Stimulated activated CD8-positive, alpha-beta memory T cell treated with anti-CD3 and anti-CD28 coated beads, Interleukin-7, amount 100 ng/mL, for 48 hours (primary cell): ENCODE data around the gene ECE2.

Experiments
- DNase-seq, 2 donors: peaks; one replicate each; pipeline ENCODE4 v3.0.0-alpha.2; 2020; ENCODE audit warnings: low read depth in 1 of 2; ENCODE audit errors: extremely low read depth in 1 of 2

The ECE2 gene

DNA sequence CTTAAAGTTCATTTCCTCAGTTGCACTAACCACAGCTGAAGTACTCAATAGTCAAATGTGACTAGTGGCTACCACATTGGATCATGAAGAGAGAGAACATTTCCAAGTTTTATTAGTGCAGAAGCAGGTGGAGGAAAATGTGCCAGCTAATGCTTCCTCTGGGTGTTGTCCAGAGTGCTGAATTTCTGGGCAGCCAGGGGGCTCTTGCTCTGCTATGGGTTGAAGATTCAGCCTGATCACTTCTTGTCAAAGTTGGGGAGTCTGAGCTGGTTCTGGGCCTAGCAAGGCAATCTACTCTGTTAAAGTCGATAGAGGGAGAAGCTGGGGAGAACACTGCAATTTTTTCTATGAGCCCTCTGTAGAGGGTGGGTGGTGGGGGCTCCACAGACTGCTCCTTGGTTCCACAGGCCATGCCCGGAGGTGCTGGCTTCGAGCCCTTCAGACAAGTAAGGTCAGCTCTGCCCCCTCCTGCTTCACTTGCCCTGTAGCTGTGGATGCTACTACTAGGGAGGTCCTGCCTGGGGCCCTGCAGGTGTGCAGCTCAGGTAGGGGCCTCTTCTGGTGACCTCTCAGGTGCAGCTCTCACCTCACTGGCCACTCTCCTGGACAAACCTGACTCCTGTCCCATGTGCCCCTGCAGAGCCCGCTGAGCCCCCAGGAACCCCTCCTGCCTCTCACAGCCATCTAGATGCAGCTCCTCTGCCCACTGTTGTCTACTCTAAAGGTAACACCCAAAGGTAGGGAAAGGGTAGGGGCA lies 35.3 kb upstream of the ECE2 start:
- DNase-seq = no peak

DNA sequence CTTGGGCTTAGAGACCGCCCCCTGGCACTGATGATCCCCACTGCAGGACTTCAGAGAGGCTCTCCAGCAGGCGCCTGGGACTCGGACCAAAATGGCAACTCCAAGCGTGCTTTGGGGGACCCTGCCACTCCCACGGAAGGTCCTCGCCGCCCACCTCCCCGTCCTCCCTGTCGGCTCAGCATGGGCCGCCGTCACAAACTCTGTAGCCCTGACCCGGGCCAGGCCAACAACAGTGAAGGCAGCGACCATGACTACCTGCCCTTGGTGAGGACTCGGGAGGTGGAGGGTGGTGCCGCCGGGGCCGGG lies 34.7 kb upstream of the ECE2 start:
- no peak for DNase-seq

DNA sequence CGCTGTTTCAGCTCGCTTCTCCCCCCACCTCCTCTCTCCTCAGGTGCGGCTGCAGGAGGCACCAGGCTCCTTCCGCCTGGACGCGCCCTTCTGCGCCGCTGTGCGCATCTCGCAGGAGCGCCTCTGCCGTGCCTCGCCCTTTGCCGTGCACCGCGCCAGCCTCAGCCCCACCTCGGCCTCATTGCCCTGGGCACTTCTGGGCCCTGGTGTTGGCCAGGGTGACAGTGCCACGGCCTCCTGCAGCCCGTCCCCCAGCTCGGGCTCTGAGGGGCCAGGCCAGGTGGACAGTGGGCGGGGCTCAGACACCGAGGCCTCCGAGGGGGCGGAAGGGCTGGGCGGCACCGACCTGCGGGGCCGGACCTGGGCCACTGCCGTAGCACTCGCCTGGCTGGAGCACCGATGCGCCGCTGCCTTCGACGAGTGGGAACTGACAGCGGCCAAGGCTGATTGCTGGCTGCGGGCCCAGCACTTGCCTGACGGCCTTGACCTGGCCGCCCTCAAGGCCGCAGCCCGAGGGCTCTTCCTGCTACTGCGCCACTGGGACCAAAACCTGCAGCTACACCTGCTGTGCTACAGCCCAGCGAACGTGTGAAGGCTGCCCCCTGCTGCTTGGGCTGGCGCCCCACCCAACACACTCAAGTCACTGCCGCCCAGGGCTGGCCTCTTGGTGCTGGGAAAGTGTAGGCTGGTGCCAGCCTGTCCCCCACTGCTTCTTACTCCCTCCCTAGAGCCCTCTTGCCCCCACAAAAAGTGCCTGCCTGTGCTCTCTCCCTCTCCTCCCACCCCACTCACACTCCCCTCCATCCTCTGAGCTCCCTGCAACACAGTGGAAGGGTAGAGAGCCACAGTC lies 34.1 kb upstream of the ECE2 start:
- DNase-seq = no peak

DNA sequence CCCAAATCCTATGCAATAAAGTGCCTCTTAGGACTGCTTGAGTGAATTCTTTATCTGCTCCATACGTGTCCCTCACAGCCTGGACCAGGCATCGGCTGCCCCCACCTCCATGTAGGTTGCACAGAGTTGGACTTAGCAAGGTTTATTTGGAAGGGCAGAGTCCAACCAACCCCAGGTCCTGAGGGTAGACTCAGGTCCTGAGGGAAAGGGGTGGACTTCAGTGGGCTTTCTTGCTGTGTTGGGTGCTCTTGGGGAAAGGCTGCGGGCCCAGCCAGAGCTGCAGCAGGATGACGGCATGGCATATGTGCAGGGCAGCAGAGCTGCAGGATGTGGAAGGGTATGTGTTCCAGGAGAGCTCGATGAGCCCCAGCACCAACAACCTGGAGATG lies 33.5 kb upstream of the ECE2 start:
- no peak for DNase-seq

DNA sequence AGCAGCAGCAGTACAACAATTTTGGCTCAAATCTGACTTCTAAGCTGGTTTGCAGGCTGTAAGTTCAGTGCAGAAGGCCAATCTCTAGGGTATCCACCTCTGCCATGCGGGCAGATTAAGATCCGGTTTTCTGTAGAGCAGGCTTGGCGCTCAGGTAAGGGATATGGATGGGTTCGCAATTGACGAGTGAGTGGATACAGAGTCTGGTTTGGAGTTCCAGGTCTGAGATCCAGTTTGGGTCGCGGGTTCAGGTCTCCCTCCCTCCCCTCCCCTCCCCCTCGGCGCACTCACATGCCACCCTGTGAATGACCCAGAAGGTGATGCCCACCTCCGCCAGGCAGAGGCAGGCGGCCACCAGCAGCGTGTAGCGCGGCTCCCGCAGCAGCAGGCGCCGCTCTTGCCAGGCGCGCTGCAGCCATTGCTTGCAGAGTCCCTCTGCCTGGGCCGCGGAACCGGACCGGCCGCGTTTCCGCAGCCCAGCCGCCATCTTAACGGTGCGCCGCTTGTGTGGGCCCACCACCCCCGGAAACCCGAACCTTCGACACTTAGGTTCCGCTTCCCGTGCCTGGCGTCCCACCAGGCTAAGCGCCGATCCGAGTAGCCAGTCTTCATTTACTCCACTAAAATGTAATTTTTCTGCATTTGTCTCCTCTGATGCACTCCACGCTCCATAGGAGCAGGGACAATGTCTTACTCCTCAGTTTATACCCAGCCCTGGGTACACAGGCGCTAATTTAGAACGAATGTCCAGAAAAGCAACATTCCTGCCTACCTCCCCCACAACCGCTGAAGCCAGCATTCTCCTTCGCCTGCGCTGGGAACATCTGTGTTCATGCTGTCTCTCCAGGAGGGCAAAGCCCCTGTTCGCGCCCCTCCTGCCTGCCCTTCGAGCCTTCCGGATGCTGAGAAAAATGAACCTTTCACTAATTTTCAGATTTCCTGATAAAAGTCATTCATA lies 27.1 kb upstream of the ECE2 start, which contains the start of gene ALG3:
Gene ALG3 (minus strand): TSS at position 509 of the 958 bp plus-strand sequence. CDS start 22 bp downstream, at position 487.
- DNase-seq = peak; percentile 74

DNA sequence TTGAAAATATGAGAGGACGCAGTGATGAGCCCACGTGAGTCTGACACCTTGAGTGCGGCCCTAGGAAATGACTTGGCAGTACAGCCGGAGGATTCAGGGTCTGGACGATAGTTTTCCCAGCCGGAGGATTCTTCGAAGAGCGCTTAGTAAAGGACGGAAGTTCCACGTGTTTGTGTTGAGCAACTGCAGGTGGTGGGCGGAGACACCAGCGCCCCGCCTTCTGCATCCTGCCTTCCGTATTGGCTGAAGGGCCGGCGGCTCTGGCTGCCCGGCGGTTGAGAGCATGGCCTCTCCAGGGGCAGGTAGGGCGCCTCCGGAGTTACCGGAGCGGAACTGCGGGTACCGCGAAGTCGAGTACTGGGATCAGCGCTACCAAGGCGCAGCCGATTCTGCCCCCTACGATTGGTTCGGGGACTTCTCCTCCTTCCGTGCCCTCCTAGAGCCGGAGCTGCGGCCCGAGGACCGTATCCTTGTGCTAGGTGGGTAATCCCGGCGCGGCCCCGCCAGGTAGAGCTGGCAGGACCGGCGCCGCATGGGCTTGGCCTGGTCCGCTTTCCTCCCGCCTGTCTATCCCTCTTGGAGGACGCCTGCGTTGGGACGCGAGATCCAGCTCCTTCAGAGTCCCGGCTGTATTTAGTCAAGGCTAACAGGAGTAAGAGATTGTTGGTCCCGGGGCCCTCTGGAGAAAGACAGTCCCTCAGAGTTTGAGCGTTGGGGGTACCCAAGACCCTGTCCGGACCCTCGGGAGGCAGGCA lies 26.2 kb upstream of the ECE2 start, which contains the start of gene EEF1AKMT4:
Gene EEF1AKMT4 (plus strand): TSS at position 261 of the 755 bp plus-strand sequence. CDS start 23 bp downstream, at position 284.
- peak; percentile 93 to 98 for DNase-seq

DNA sequence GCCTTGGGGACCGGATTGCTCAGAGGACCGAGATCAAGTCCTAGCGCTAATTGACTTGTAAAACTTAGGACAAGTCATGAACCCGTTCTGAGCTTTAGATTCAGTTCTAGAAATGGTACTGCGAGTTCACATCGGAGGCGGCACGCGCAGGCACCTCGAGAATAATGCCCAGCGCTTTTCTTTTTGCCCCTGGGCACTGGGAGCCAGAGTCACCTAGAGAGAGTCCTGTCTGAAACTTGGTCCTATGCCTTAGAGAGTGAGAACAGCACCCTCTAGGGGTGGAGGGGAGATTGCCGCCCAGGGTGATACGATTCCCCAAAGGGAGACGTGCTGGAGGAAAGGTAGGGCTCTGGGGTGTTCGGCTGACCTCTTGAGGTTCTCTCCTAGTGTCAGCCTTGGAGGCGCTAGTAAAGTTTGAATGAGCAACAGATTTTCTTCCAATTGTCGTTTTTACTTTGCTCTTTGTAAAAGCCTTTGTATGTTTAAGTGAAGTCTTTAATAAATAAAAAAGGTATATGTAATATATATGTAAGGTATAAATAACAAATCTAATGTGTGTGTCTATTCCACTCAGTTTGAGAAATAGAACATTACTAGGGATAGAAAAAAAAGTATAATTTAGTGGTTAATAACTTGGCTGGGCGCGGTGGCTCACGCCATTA lies 25.5 kb upstream of the ECE2 start:
- peak; percentile 67 to 89 for DNase-seq

DNA sequence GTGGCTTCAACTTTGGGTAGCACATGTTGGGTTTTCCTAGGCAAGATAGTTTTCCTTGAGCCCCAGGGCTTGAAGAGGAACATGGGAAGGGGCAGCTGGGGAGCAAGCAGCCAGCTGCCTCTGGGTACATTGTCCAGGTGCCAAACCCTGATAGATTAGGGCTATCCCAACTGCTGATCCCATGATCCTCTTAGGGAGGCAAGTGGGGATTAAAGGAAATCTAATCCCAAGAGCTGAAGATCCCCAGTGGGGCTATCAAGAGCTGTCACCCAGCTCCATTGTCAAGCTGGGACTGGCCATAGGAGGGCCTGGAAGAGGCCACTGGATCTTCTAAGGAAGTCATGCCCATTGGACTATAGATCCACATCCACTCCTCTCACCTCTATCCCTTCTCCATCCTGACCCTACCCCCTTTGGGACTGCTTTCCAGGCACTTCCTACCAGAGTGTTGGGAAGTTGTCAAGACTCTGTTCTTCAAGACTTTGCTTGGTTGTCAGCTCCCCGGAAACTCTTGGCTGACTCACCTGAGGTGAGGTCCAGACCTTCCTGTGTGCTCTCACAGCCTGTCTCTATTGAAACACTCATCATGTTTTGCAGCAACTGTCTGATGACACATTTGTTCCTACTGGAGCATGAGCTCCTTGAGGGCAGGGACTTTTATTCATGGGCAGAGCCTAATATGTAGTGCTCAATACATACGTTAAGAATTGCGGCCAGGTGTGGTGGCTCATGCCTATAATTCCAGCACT lies 20.4 kb upstream of the ECE2 start:
- no peak for DNase-seq

DNA sequence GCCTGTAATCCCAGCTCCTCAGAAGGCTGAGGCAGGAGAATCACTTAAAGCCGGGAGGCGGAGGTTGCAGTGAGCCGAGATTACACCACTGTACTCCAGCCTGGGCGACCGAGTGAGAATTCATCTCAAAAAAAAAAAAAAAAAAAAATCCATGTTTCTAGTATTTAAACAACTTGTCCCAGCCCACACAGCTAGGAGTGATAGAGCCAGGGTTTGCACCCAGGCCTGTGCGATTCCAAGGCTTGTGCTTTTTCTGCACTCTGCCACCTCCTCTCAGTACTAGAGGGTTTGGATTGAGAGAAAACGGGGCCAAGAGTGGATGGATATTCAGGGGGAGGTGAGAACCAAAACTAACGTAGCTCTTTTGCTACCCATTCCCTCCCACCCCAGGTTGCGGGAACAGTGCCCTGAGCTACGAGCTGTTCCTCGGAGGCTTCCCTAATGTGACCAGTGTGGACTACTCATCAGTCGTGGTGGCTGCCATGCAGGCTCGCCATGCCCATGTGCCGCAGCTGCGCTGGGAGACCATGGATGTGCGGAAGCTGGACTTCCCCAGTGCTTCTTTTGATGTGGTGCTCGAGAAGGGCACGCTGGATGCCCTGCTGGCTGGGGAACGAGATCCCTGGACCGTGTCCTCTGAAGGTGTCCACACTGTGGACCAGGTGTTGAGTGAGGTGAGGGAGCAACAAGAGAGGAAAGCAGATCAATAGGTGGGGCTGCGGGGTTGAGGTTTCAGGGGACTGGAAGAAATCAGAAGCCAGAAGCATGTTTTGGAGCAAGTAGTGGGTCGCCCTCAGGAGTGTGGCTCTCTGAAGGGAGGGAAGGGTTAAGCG lies 18.5 kb upstream of the ECE2 start:
- DNase-seq = no peak

DNA sequence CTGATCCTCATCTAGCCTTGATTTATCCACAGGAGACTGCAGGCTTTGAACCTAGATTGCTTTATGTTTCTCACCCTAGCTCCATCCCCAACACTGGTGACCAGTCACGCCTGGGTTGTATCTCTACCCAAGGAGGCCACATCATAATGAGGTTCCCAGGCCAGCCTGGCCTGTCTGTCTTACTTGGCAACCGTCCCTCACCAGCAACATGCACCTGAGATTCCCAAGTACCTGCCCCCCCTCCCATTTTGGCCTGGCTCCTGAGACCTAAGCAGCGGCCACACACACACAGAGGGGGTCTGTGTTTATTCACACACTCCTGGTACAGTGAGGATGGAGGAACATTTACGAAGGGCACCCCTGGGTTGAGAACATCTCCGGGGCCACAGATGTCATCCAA lies 16.9 kb upstream of the ECE2 start:
- DNase-seq = no peak

DNA sequence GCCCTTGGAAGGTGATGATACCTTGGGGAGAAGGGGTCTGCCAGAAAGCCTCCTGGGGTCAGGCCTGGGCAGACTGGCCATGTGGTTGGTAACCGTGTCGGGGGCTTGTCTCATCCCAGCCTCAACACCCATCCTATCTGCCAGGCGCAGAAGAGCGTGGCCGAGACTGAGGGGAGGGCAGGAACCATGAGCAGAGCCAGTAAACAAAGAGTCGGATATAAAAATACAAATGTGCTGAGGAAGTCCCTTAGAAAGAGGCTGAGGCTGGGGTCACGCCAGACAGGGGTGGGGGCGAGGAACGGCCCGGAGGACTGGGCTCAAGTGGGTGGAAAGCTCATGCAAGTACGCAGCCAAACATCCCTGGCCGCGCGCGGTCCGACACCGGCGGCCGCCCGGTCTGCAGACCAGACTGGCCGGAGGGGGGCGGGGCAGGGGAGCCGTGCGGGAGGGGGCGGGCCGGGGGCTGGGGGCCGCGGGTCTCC lies 16.4 kb upstream of the ECE2 start:
- DNase-seq = no peak

DNA sequence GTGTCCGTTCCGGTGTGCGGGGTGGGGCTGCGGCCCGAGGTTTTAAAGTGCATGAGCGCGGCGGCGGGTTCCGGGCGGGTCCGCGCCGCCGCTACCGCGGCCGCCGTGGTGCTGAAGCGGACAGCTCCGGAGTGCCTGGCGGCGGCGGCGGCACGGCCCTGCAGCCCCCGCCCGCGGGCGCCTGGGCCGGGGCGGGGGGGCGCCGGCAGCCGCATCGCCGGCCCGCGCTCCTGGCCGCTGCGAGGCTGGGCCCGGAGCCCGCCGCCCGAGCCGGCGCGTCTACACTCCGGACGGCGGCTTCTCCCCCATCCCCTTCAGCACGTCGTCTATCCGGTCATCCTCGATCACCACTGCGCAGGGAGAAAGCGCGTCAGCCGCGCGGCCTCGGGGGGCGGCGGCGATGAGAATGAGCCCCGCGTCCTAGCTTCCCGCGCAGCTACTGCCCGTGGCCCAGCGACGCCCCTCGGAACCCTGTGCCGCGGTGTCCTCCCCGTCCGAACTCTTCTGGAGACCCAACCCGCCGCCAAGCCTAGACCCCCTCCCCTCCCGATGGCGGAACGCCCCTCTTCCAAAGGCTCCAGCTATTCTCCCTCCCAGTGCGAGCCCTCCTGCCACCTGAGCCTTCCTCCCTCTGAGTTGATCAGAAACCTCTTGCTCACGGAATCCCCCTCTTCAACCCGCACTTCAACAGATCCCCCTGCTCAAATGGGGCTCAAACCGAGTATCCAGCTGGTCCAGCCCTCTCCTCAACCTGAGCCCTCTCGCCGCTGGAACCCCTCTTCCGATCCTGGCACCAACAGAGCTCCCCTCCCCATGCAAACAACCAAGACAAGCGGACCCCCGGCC lies 15.7 kb upstream of the ECE2 start:
- no peak for DNase-seq

DNA sequence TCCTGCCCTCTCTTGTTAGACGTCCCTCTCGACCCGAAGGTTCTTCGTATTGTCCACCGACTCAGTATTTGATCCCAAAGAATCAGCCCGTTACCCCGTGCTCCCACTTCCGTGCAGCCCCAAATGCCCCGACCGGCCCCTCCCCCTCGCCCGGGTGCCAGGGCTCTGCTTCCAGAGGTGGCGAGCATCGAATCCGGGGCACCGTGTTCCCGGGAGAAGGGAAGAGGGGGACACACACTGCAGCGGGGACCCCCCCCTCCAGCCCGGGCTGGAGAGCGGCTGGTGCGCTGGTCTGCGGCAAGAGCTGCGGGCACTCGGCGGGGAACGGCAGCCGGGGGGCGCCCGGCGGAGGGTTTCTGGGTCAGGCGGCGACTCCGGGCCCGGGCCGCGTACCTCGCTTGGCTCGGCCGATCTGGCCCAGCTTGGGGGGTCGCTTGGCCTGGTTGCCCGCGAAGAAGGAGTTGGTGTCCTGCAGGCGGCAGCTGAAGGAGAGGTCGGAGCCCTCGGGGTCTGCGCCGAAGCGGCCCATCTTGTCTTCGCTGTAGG lies 15.0 kb upstream of the ECE2 start:
- DNase-seq = no peak

DNA sequence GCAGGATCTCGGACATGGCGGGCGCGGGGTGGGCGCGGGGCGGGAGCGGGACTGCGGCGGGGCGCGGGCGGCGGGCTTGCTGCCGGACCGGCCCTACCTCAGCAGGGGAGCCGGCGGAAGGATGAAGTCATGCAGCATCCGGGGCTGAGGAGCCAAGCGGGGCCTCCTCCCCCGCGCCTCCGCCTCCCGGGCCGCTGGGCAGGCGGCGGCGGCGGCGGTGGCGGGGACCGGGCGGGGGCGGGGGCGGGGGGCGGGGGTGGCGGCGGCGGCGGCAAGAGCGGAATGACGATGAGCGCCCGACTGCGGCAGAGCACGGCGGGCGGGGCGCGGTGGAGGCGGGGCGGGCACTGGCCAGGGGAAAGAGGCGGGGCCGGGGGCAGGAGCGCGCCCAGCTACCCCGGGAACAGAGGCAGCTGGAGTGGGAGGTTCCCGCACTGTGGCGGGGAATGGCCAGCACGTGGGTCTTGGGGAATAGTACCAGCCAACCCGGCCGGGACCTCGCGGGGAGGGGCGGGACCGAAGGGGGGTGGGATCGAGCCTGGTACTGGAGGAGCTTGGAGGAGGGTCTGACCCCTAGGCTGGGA lies 14.5 kb upstream of the ECE2 start, which contains the start of gene CAMK2N2:
Gene CAMK2N2 (minus strand): TSS at position 284 of the 584 bp plus-strand sequence. CDS start 268 bp downstream, at position 16.
- DNase-seq = no peak

DNA sequence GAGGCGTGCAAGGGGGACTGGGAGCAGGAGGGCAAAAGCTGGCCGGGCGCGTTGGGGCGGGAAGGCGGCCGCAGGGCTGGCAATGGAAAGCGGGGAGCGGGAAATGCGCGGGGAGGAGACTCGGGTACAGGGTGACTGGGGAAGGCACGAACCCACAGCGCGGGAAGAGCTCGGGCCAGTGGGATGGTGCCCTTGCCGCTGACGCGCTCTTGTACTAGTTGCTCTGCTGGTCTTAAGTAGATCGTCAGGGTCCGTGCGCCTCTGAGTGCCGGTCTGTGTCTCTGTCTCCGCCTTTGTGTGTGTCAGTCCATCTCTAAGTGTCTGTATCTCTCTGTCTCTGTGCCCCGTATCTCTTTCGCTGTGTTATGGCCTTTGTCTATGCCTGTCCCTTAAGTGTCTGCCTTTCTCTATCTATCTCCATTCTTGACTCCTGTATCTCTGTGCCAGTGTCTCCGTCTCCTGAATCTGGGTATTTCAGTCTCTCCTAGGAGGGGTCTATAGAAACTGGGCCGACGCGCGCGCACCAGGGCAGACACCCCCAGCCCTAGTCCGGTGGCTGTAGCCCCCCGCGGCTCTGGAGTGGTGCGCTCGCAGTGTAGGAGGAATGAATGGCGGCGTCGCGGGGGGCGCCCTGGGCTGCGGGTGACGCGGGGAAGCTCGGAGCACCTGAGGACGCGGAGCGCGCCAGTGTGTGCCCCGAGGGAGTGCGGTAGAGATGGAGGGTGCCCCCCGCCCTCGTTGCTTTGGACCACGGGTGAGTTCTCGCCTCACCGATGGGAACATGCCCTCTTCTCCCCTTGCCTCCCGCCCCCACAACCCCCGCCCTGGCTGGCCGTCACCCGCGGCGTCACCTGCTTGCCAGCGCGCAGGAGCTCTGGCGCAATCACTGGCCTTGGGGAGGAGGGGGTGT lies 13.7 kb upstream of the ECE2 start:
- DNase-seq = no peak
